Nucleus accumbens (tissue), 56 donors: ENCODE results near the gene UBAP2L.
"Not testable (repeated sequence)": the region's sequence is repeated elsewhere in the genome, so short reads cannot be mapped to it uniquely, and the experiment has no call there.

ENCODE experiments used
- DNase-seq, 56 donors: peaks; one replicate each; lab custom pipeline; 2025; lab: John Stamatoyannopoulos, UW

Gene UBAP2L

GRCh38 chr1:154239491-154239890, 18.7 kb downstream of the UBAP2L start:
- no peak for DNase-seq

- DNase-seq, result no peak
Measured at GRCh38 chr1:154240294-154240833, 19.6 kb downstream of the UBAP2L start.

- DNase-seq, result no peak
Measured at GRCh38 chr1:154241703-154242351, 21.1 kb downstream of the UBAP2L start.

GRCh38 chr1:154253671-154254070, 32.9 kb downstream of the UBAP2L start:
- no peak for DNase-seq

GRCh38 chr1:154256686-154257085, 35.9 kb downstream of the UBAP2L start:
- DNase-seq, result no peak

- no peak for DNase-seq
Measured at GRCh38 chr1:154258784-154259183, 38.0 kb downstream of the UBAP2L start.

- DNase-seq, result no peak
Measured at GRCh38 chr1:154260127-154260526, 39.4 kb downstream of the UBAP2L start.

- no peak for DNase-seq
Measured at GRCh38 chr1:154263465-154264332, 42.9 kb downstream of the UBAP2L start.

GRCh38 chr1:154264454-154264853, 43.7 kb downstream of the UBAP2L start:
- no peak for DNase-seq

GRCh38 chr1:154265586-154265985, 44.8 kb downstream of the UBAP2L start:
- no peak for DNase-seq

- no peak for DNase-seq
Measured at GRCh38 chr1:154270833-154271232, 50.1 kb downstream of the UBAP2L start.

- peak in 55 of 56 donors; percentile 41 to 95 (median 87) for DNase-seq
Measured at GRCh38 chr1:154272217-154272998, 51.7 kb downstream of the UBAP2L start, which contains the start of gene HAX1. TSS of gene HAX1 (plus strand) at chr1:154272629. CDS start at chr1:154272724, 95 bp downstream.

GRCh38 chr1:154272999-154273563, 52.3 kb downstream of the UBAP2L start:
- no peak for DNase-seq

GRCh38 chr1:154276797-154277196, 56.0 kb downstream of the UBAP2L start:
- DNase-seq, result no peak

GRCh38 chr1:154287591-154287990, 66.8 kb downstream of the UBAP2L start:
- not testable (repeated sequence) for DNase-seq

- DNase-seq, result no peak
Measured at GRCh38 chr1:154288661-154289060, 67.9 kb downstream of the UBAP2L start.

- peak in 18 of 56 donors; percentile 2 to 61 (median 14) for DNase-seq
Measured at GRCh38 chr1:154290921-154291320, 70.2 kb downstream of the UBAP2L start.

- DNase-seq, result no peak
Measured at GRCh38 chr1:154295408-154296235, 74.9 kb downstream of the UBAP2L start.

- DNase-seq, result no peak
Measured at GRCh38 chr1:154301582-154301981, 80.8 kb downstream of the UBAP2L start.
